Transverse colon (tissue), 4 donors: ENCODE data around the gene CLDN9.

ENCODE experiments used
- CTCF ChIP-seq, 5 experiments: fragments of 200-600 bp in 3 of 5; fragments of 450-650 bp in 2 of 5; sonication (generic) in 3 of 5; IDR thresholded peaks; 1 replicate in 2 of 5; 2 replicates in 3 of 5; pipeline ENCODE4 v1.5.1; 2016 to 2017; ENCODE audit warnings: antibody characterized with exemption in 5 of 5, inconsistent platforms in 3 of 5, mild to moderate bottlenecking in 2 of 5, moderate library complexity in 1 of 5
- EP300 ChIP-seq: sonication (generic); formaldehyde crosslinking; IDR thresholded peaks from one replicate; pipeline ENCODE4 v1.6.1; 2017; ENCODE audit warnings: antibody characterized with exemption, low read depth
- POLR2A ChIP-seq: fragments of 450-650 bp; IDR thresholded peaks from one replicate; pipeline ENCODE4 v1.6.1; 2016; ENCODE audit warnings: antibody characterized with exemption, mild to moderate bottlenecking, moderate library complexity
- POLR2AphosphoS5 ChIP-seq, 3 donors: sonication (generic); formaldehyde crosslinking; IDR thresholded peaks; one replicate each; pipeline ENCODE4 v1.6.1; 2016; ENCODE audit warnings: antibody characterized with exemption in 3 of 3

GRCh38 chr16:3046641-3047386 lies 34.1 kb downstream of the CLDN9 start:
- TF ChIP-seq CTCF (IDR thresholded peaks at IDR 0.05) = no peak
- TF ChIP-seq EP300 = no peak
- TF ChIP-seq POLR2AphosphoS5 (IDR thresholded peaks at IDR 0.05) = no peak
- TF ChIP-seq POLR2A = no peak
